HuH-7.5 (cell line): ENCODE data around the gene FAM13A.
A peak's percentile ranks its signal among the peaks of the same experiment; 100 is the strongest.

Experiments
- DNase-seq: peaks from one replicate; pipeline ENCODE4 v3.0.0; 2011; ENCODE audit warnings: low spot score

The FAM13A gene

GRCh38 chr4:88843067-88843685 is 213.8 kb downstream of the FAM13A start:
- DNase-seq = no peak

- no peak for DNase-seq
Measured at GRCh38 chr4:88841635-88842034, 215.3 kb downstream of the FAM13A start.

- no peak for DNase-seq
Measured at GRCh38 chr4:88836216-88836615, 220.8 kb downstream of the FAM13A start.

GRCh38 chr4:88831031-88831430 is 226.0 kb downstream of the FAM13A start:
- DNase-seq = no peak

- no peak for DNase-seq
Measured at GRCh38 chr4:88830598-88830997, 226.4 kb downstream of the FAM13A start.

GRCh38 chr4:88828842-88829571 is 228.0 kb downstream of the FAM13A start:
- DNase-seq = no peak

- no peak for DNase-seq
Measured at GRCh38 chr4:88827442-88827841, 229.5 kb downstream of the FAM13A start.

- no peak for DNase-seq
Measured at GRCh38 chr4:88826771-88827170, 230.2 kb downstream of the FAM13A start.

GRCh38 chr4:88825931-88826330 is 231.1 kb downstream of the FAM13A start:
- no peak for DNase-seq

- peak; percentile 22 for DNase-seq
Measured at GRCh38 chr4:88823058-88823919, 233.7 kb downstream of the FAM13A start.

GRCh38 chr4:88822034-88822789 is 234.8 kb downstream of the FAM13A start:
- no peak for DNase-seq

- DNase-seq = no peak
Measured at GRCh38 chr4:88821522-88821921, 235.5 kb downstream of the FAM13A start.

- DNase-seq = no peak
Measured at GRCh38 chr4:88820698-88821415, 236.1 kb downstream of the FAM13A start.

- DNase-seq = no peak
Measured at GRCh38 chr4:88819818-88820697, 236.9 kb downstream of the FAM13A start.

- no peak for DNase-seq
Measured at GRCh38 chr4:88818631-88819470, 238.1 kb downstream of the FAM13A start.

GRCh38 chr4:88817740-88818139 is 239.2 kb downstream of the FAM13A start:
- no peak for DNase-seq

GRCh38 chr4:88816360-88816759 is 240.6 kb downstream of the FAM13A start:
- no peak for DNase-seq

GRCh38 chr4:88814043-88814617 is 242.9 kb downstream of the FAM13A start:
- no peak for DNase-seq

GRCh38 chr4:88813013-88813412 is 244.0 kb downstream of the FAM13A start:
- no peak for DNase-seq
